H1 (cell line): ENCODE data around the gene NUDCD2. TPM values are rescaled to one million over a fixed set of nuclear protein-coding genes. Genes with fewer than 3 reads are reported as not detected.
A peak's percentile ranks its signal among the peaks of the same experiment; 100 is the strongest.

ENCODE experiments used
- CTCF ChIA-PET: fragments of 300-600 bp; sonication (Branson Sonifier 250); formaldehyde crosslinking; loops from one replicate; lab custom pipeline; 2021; ENCODE audit not compliant: partially characterized antibody; lab: Charles Lee
- POLR2A ChIA-PET: fragments of 300-600 bp; sonication (Branson Sonifier 250); formaldehyde crosslinking; loops from one replicate; lab custom pipeline; 2021; ENCODE audit warnings: inconsistent platforms; ENCODE audit not compliant: partially characterized antibody; lab: Charles Lee
- DNase-seq, 2 experiments: peaks; one replicate each; pipeline versions ENCODE4 v3.0.0 to v3.0.0-alpha.2; 2010 to 2022; ENCODE audit warnings: low spot score in 2 of 2, low read depth in 1 of 2, mixed read lengths in 1 of 2
- FAIRE-seq: peaks from 2 replicates; lab custom pipeline; 2011; peaks lifted over from hg19 to GRCh38; lab: Jason Lieb, UNC
- H2AFZ ChIP-seq: 2 replicates; pipeline ENCODE4 v1.8.1; 2012; ENCODE audit warnings: low read length, inconsistent platforms
- H2AK5ac ChIP-seq: 2 replicates; pipeline ENCODE4 v1.6.1; 2013; ENCODE audit warnings: low read depth, low read length
- H2BK120ac ChIP-seq: replicated peaks from 2 replicates; pipeline ENCODE3; 2013; ENCODE audit warnings: low read depth, low read length, inconsistent platforms
- H2BK12ac ChIP-seq: 2 replicates; pipeline ENCODE4 v1.6.1; 2013; ENCODE audit warnings: low read depth, low read length
- H2BK15ac ChIP-seq: 2 replicates; pipeline ENCODE4 v1.6.1; 2013; ENCODE audit warnings: low read length
- H2BK20ac ChIP-seq: 2 replicates; pipeline ENCODE4 v1.6.1; 2013; ENCODE audit warnings: low read length
- H2BK5ac ChIP-seq: 2 replicates; pipeline ENCODE4 v1.6.1; 2013; ENCODE audit warnings: low read depth, low read length
- H3K14ac ChIP-seq: 2 replicates; pipeline ENCODE4 v1.6.1; 2013; ENCODE audit warnings: inconsistent platforms; ENCODE audit not compliant: insufficient read length
- H3K18ac ChIP-seq: 2 replicates; pipeline ENCODE4 v1.6.1; 2013; ENCODE audit warnings: low read length; ENCODE audit errors: extremely low read depth
- H3K23ac ChIP-seq: 2 replicates; pipeline ENCODE4 v1.6.1; 2013; ENCODE audit warnings: inconsistent platforms; ENCODE audit not compliant: insufficient read length
- H3K23me2 ChIP-seq: 2 replicates; pipeline ENCODE4 v1.6.1; 2013; ENCODE audit warnings: low read depth, low read length
- H3K27ac ChIP-seq: 2 replicates; pipeline ENCODE4 v1.6.1; 2011; ENCODE audit warnings: low read depth, low read length, inconsistent platforms
- H3K27me3 ChIP-seq, 4 experiments: replicated peaks in 1 of 4; 1 replicate in 1 of 4; 2 replicates in 3 of 4; pipeline versions ENCODE4 v1.6.1 to v1.8.1; 2011 to 2013; ENCODE audit warnings: low read length in 3 of 4, mild to moderate bottlenecking in 3 of 4, inconsistent platforms in 2 of 4, mixed read lengths in 2 of 4, moderate library complexity in 1 of 4; ENCODE audit not compliant: control insufficient read depth in 3 of 4, insufficient read depth in 3 of 4; ENCODE audit errors: extremely low read depth in 1 of 4
- H3K36me3 ChIP-seq, 4 experiments: 2 replicates each; pipeline versions ENCODE4 v1.6.1 to v1.8.1; 2011 to 2013; ENCODE audit warnings: mild to moderate bottlenecking in 4 of 4, low read length in 3 of 4, moderate library complexity in 2 of 4, control low read depth in 1 of 4, inconsistent platforms in 1 of 4; ENCODE audit not compliant: insufficient read depth in 4 of 4, control insufficient read depth in 2 of 4
- H3K4ac ChIP-seq: replicated peaks from 2 replicates; pipeline ENCODE3; 2013; ENCODE audit warnings: low read length, low read depth, mixed read lengths, inconsistent platforms; ENCODE audit not compliant: insufficient read length
- H3K4me1 ChIP-seq, 4 experiments: replicated peaks in 1 of 4; 1 replicate in 1 of 4; 2 replicates in 3 of 4; pipeline versions ENCODE4 v1.6.1 to v1.8.1; 2011 to 2013; ENCODE audit warnings: low read length in 3 of 4, inconsistent platforms in 2 of 4, mixed read lengths in 1 of 4; ENCODE audit not compliant: insufficient read depth in 4 of 4, control insufficient read depth in 3 of 4
- H3K4me2 ChIP-seq, 2 experiments: 2 replicates each; pipeline versions ENCODE4 v1.6.1 to v1.8.1; 2011 to 2013; ENCODE audit warnings: low read depth in 2 of 2, low read length in 2 of 2, control low read depth in 1 of 2, inconsistent platforms in 1 of 2, mild to moderate bottlenecking in 1 of 2; ENCODE audit not compliant: insufficient read depth in 1 of 2
- H3K4me3 ChIP-seq, 4 experiments: fragments of 200-600, 300-600 bp in 1 of 4; sonication (generic), shearing (Covaris generic), sonication (Bioruptor Twin) in 1 of 4; 2 replicates each; pipeline versions ENCODE4 v1.5.1 to v1.8.1; 2011 to 2016; ENCODE audit warnings: low read length in 4 of 4, low read depth in 3 of 4, control low read depth in 2 of 4, inconsistent platforms in 2 of 4, mild to moderate bottlenecking in 2 of 4, mixed read lengths in 1 of 4, moderate library complexity in 1 of 4; ENCODE audit not compliant: insufficient read depth in 2 of 4; ENCODE audit errors: extremely low read depth in 1 of 4
- H3K56ac ChIP-seq: replicated peaks from 2 replicates; pipeline ENCODE3; 2013; ENCODE audit warnings: low read depth, mild to moderate bottlenecking, mixed read lengths, low read length, inconsistent platforms; ENCODE audit not compliant: insufficient read length
- H3K79me1 ChIP-seq: 2 replicates; pipeline ENCODE4 v1.6.1; 2013; ENCODE audit warnings: low read depth, low read length, control low read depth
- H3K79me2 ChIP-seq, 2 experiments: 2 replicates each; pipeline versions ENCODE4 v1.6.1 to v1.8.1; 2012 to 2013; ENCODE audit warnings: low read length in 2 of 2, mild to moderate bottlenecking in 2 of 2, inconsistent platforms in 1 of 2; ENCODE audit not compliant: insufficient read depth in 2 of 2, control insufficient read depth in 1 of 2
- H3K9ac ChIP-seq, 4 experiments: replicated peaks in 1 of 4; 1 replicate in 1 of 4; 2 replicates in 3 of 4; pipeline versions ENCODE4 v1.6.1 to v1.8.1; 2011 to 2013; ENCODE audit warnings: low read depth in 3 of 4, low read length in 3 of 4, control low read depth in 2 of 4, mild to moderate bottlenecking in 2 of 4, moderate library complexity in 2 of 4, inconsistent platforms in 1 of 4; ENCODE audit errors: extremely low read depth in 1 of 4
- H3K9me3 ChIP-seq, 2 experiments: 2 replicates each; pipeline versions ENCODE4 v1.6.1 to v1.8.1; 2012 to 2013; ENCODE audit warnings: mild to moderate bottlenecking in 2 of 2, moderate library complexity in 2 of 2, control low read depth in 1 of 2, inconsistent platforms in 1 of 2, low read depth in 1 of 2, low read length in 1 of 2, mixed read lengths in 1 of 2; ENCODE audit not compliant: insufficient read depth in 2 of 2
- H4K20me1 ChIP-seq, 2 experiments: replicated peaks in 1 of 2; 2 replicates each; pipeline versions ENCODE3 to v1.8.1; 2011 to 2013; ENCODE audit warnings: inconsistent platforms in 2 of 2, low read length in 2 of 2, mild to moderate bottlenecking in 1 of 2; ENCODE audit not compliant: insufficient read depth in 2 of 2, control insufficient read depth in 1 of 2
- H4K5ac ChIP-seq: 2 replicates; pipeline ENCODE4 v1.6.1; 2013; ENCODE audit warnings: low read length, low read depth, mixed read lengths, inconsistent platforms; ENCODE audit not compliant: insufficient read length
- H4K8ac ChIP-seq: 2 replicates; pipeline ENCODE4 v1.8.0; 2013; ENCODE audit warnings: mild to moderate bottlenecking, moderate library complexity, low read length, inconsistent platforms; ENCODE audit not compliant: insufficient read depth; ENCODE audit errors: extremely low read depth
- H4K91ac ChIP-seq: replicated peaks from 2 replicates; pipeline ENCODE3; 2013; ENCODE audit warnings: low read length, mixed read lengths, inconsistent platforms; ENCODE audit not compliant: insufficient read length
- ASH2L ChIP-seq: fragments of 200-600, 300-600 bp; sonication (generic); IDR thresholded peaks from one replicate; pipeline ENCODE4 v1.7.1; 2017; ENCODE audit warnings: low read length
- CHD1 ChIP-seq: IDR thresholded peaks from 2 replicates; pipeline ENCODE4 v1.6.1; 2012; ENCODE audit warnings: low read depth, low read length, improper control_type of control experiment
- HDAC2 ChIP-seq, 2 experiments: fragments of 300-600 bp in 1 of 2; sonication (generic) in 1 of 2; IDR thresholded peaks; 2 replicates each; pipeline ENCODE4 v1.6.1; 2011 to 2012; ENCODE audit warnings: low read depth in 2 of 2, low read length in 2 of 2, mild to moderate bottlenecking in 2 of 2, moderate library complexity in 2 of 2, borderline replicate concordance in 1 of 2, inconsistent platforms in 1 of 2
- RFX5 ChIP-seq: IDR thresholded peaks from 2 replicates; pipeline ENCODE4 v1.6.1; 2011; ENCODE audit warnings: low read depth, low read length, improper control_type of control experiment, borderline replicate concordance
- SIRT6 ChIP-seq: IDR thresholded peaks from one replicate; pipeline ENCODE4 v1.7.1; 2012; ENCODE audit warnings: low read length, inconsistent platforms
- SIX5 ChIP-seq: IDR thresholded peaks from 2 replicates; pipeline ENCODE4 v1.6.1; 2011; ENCODE audit warnings: mild to moderate bottlenecking, low read depth, low read length
- WGBS, 2 experiments: shearing (Covaris generic) in 1 of 2; methylation state at CpG; one replicate each; pipeline versions ENCODE4 v1.1.6 to v1.1.7; 2013 to 2015; ENCODE audit warnings: low lambda C conversion rate in 2 of 2, mixed read lengths in 2 of 2, inconsistent platforms in 1 of 2, low coverage in 1 of 2, missing lambda C conversion rate in 1 of 2; ENCODE audit not compliant: insufficient replicate concordance in 2 of 2, insufficient coverage in 1 of 2, insufficient read length in 1 of 2; ENCODE audit errors: extremely low coverage in 1 of 2, missing lambda C conversion rate in 1 of 2; 5-methylcytosine and 5-hydroxymethylcytosine counted together
- polyA plus RNA-seq, 7 experiments: library from polyadenylated mRNA; depleted of rRNA in 3 of 7; stranded (reverse) in 5 of 7; unstranded in 2 of 7; fragments of >200 nt in 5 of 7; fragments of 200-250 nt in 2 of 7; gene quantifications; 1 replicate in 5 of 7; 2 replicates in 1 of 7; 4 replicates in 1 of 7; pipeline versions ENCODE4 v1.2.1 to v1.2.3, GENCODE V29; 2011 to 2013; ENCODE audit warnings: missing spikeins in 2 of 7, mixed read lengths in 2 of 7
- total RNA-seq: library from RNA; stranded (reverse); fragmentation: NEBNext Ultra II Directional; extraction: Animal tissue kit (Norgen Biotek cat#: 25700); gene quantifications from 2 replicates; pipeline ENCODE4 v1.2.1, GENCODE V29; 2021

The NUDCD2 gene
- total and polyA plus RNA-seq, 2 of the 8 experiments (the other 6 are each of a cell fraction or from before 2014, with no cell fraction given): 12.2 to 59.5 TPM

- peak overlapping the region; percentile 70 for H3K56ac ChIP-seq
- ChIA-PET CTCF (interaction anchor here (0.7 to 1.8 kb wide), 6 partner anchors 9 to 47 kb away, joined by 3 to 5 read pairs (median 4); no protein-coding TSS in a partner anchor), POLR2A (interaction anchor here (0.7 to 4.6 kb wide), 12 partner anchors 9 to 1013 kb away, joined by 3 to 76 read pairs (median 4); partner anchors contain the start of genes CCNG1, HMMR and NUDCD2)
- H3K14ac ChIP-seq: no peak overlapping the region
- peaks cover 28 to 62% of the 10 kb centered on the region in 2 experiments for H3K79me2 ChIP-seq
- H2BK20ac ChIP-seq: no peak overlapping the region
- peak overlapping the region; percentile 89 for H3K27ac ChIP-seq
- no peak overlapping the region for H2BK15ac ChIP-seq
- no peaks in the 10 kb centered on the region for H3K79me1 ChIP-seq
- H3K4me1 ChIP-seq: peaks cover 0 to 9% (median 5%) of the 10 kb centered on the region in 4 experiments; a peak in 4 of 7 replicates
- no peak overlapping the region for H4K8ac ChIP-seq
- no peak overlapping the region for H2AFZ ChIP-seq
- H2BK12ac ChIP-seq: no peak overlapping the region
- DNase-seq (no peak), FAIRE-seq (no peak)
- 1% methylated on average over 7 of the region's 7 CpGs; no CpG with 5 or more reads in 1 of the 2 experiments for WGBS, 2 experiments
- TF ChIP-seq CHD1: peak; percentile 74; the same call in 1 of the 2 replicates
- TF ChIP-seq ASH2L: peak; percentile 74
- TF ChIP-seq RFX5: no peak
- TF ChIP-seq SIRT6: no peak
- 0 out of 4 replicates have a peak, but pooled peaks of 1 of the 2 experiments have one; percentile 63 for TF ChIP-seq HDAC2 (IDR thresholded peaks at IDR 0.05; ENCODE audit: borderline replicate concordance in 1 of 2, low read depth in 2 of 2, low read length in 2 of 2)
- no peak for TF ChIP-seq SIX5
- H2BK120ac ChIP-seq: no peak overlapping the region
- no peak overlapping the region for H4K91ac ChIP-seq
- H3K4me2 ChIP-seq: peak overlapping the region; percentile 90 to 100
- H4K20me1 ChIP-seq: peaks cover 12 to 29% of the 10 kb centered on the region in 2 experiments
- no peak overlapping the region for H3K23ac ChIP-seq
- no peaks in the 10 kb centered on the region for H3K36me3 ChIP-seq
- no peak overlapping the region; the same call in 1 of the 2 replicates for H2AK5ac ChIP-seq
- peak overlapping the region; percentile 90 to 97 (median 94) for H3K9ac ChIP-seq
- H4K5ac ChIP-seq: peak overlapping the region; percentile 46
- H3K23me2 ChIP-seq: peaks cover 12% of the 10 kb centered on the region
- H3K27me3 ChIP-seq: no peaks in the 10 kb centered on the region
- H3K9me3 ChIP-seq: no peaks in the 10 kb centered on the region
- H3K18ac ChIP-seq: peak overlapping the region; percentile 68; the same call in 1 of the 2 replicates
- no peak overlapping the region for H3K4ac ChIP-seq
- peak overlapping the region; percentile 77 for H2BK5ac ChIP-seq
- H3K4me3 ChIP-seq: peak overlapping the region; percentile 67 to 98 (median 89)
These were observed 45.1 kb upstream of the NUDCD2 start for GRCh38 chr5:163505049-163505367.
